Liver (tissue), 9 donors: ENCODE measurements around the gene DZIP3. TPM values are rescaled to one million over a fixed set of nuclear protein-coding genes. Genes with fewer than 3 reads are reported as not detected.

Source experiments
- DNase-seq: peaks from one replicate; pipeline ENCODE4 v3.0.0-alpha.2; 2017; ENCODE audit warnings: low spot score
- H3K27ac ChIP-seq, 2 donors: one replicate each; pipeline ENCODE4 v1.7.0; 2013; ENCODE audit warnings: inconsistent platforms in 2 of 2, low read length in 2 of 2, control low read depth in 1 of 2, low read depth in 1 of 2, mild to moderate bottlenecking in 1 of 2
- H3K27me3 ChIP-seq, 4 donors: one replicate each; pipeline versions ENCODE4 v1.6.1 to v1.7.0; 2013; ENCODE audit warnings: low read length in 3 of 4, inconsistent platforms in 1 of 4, mild to moderate bottlenecking in 1 of 4, moderate library complexity in 1 of 4; ENCODE audit not compliant: control insufficient read depth in 4 of 4, insufficient read depth in 4 of 4
- H3K36me3 ChIP-seq, 4 donors: one replicate each; pipeline versions ENCODE4 v1.6.1 to v1.7.0; 2013; ENCODE audit warnings: low read length in 3 of 4, mild to moderate bottlenecking in 3 of 4, low read depth in 1 of 4, moderate library complexity in 1 of 4; ENCODE audit not compliant: control insufficient read depth in 4 of 4, insufficient read depth in 3 of 4
- H3K4me1 ChIP-seq, 4 donors: one replicate each; pipeline versions ENCODE4 v1.6.1 to v1.7.0; 2013; ENCODE audit warnings: low read length in 3 of 4, mild to moderate bottlenecking in 3 of 4, moderate library complexity in 1 of 4; ENCODE audit not compliant: control insufficient read depth in 4 of 4, insufficient read depth in 4 of 4
- H3K4me3 ChIP-seq, 3 donors: one replicate each; pipeline versions ENCODE4 v1.6.1 to v1.7.0; 2013; ENCODE audit warnings: low read length in 3 of 3, control low read depth in 1 of 3, low read depth in 1 of 3, mild to moderate bottlenecking in 1 of 3
- H3K9ac ChIP-seq, 2 donors: one replicate each; pipeline ENCODE4 v1.7.0; 2013; ENCODE audit warnings: low read length in 2 of 2, mild to moderate bottlenecking in 2 of 2, moderate library complexity in 2 of 2, control low read depth in 1 of 2, low read depth in 1 of 2
- H3K9me3 ChIP-seq, 4 donors: one replicate each; pipeline versions ENCODE4 v1.6.1 to v1.7.0; 2013; ENCODE audit warnings: low read length in 3 of 4; ENCODE audit not compliant: control insufficient read depth in 4 of 4
- EGR1 ChIP-seq, 2 donors: IDR thresholded peaks; 2 replicates each; pipeline ENCODE4 v1.6.1; 2016 to 2018; ENCODE audit warnings: antibody characterized with exemption in 2 of 2, low read depth in 2 of 2
- FOXA1 ChIP-seq: IDR thresholded peaks from 2 replicates; pipeline ENCODE4 v1.6.1; 2016; ENCODE audit warnings: antibody characterized with exemption
- FOXA2 ChIP-seq: IDR thresholded peaks from 2 replicates; pipeline ENCODE4 v1.6.1; 2016; ENCODE audit warnings: antibody characterized with exemption
- GABPA ChIP-seq, 2 donors: IDR thresholded peaks in 1 of 2; conservative IDR thresholded peaks in 1 of 2; 2 replicates each; pipeline ENCODE4 v1.6.1; 2016; ENCODE audit warnings: antibody characterized with exemption in 2 of 2, mild to moderate bottlenecking in 1 of 2, moderate library complexity in 1 of 2
- HNF4A ChIP-seq, 2 donors: conservative IDR thresholded peaks; 2 replicates each; pipeline ENCODE4 v1.6.1; 2016; ENCODE audit warnings: antibody characterized with exemption in 2 of 2, mild to moderate bottlenecking in 2 of 2
- HNF4G ChIP-seq: IDR thresholded peaks from 2 replicates; pipeline ENCODE4 v1.6.1; 2016; ENCODE audit warnings: antibody characterized with exemption
- JUND ChIP-seq, 2 donors: IDR thresholded peaks; 2 replicates each; pipeline ENCODE4 v1.6.1; 2016; ENCODE audit warnings: antibody characterized with exemption in 2 of 2
- MAX ChIP-seq: IDR thresholded peaks from 2 replicates; pipeline ENCODE4 v1.6.1; 2016; ENCODE audit warnings: antibody characterized with exemption
- NR2F2 ChIP-seq: IDR thresholded peaks from 2 replicates; pipeline ENCODE4 v1.6.1; 2016; ENCODE audit warnings: antibody characterized with exemption
- RAD21 ChIP-seq, 2 donors: IDR thresholded peaks; 2 replicates each; pipeline ENCODE4 v1.6.1; 2016; ENCODE audit warnings: antibody characterized with exemption in 2 of 2, mild to moderate bottlenecking in 2 of 2
- REST ChIP-seq: IDR thresholded peaks from 2 replicates; pipeline ENCODE4 v1.6.1; 2016; ENCODE audit warnings: antibody characterized with exemption, mild to moderate bottlenecking
- RXRA ChIP-seq, 2 donors: IDR thresholded peaks; 2 replicates each; pipeline ENCODE4 v1.6.1; 2017 to 2018; ENCODE audit warnings: antibody characterized with exemption in 2 of 2, mild to moderate bottlenecking in 1 of 2
- SP1 ChIP-seq: IDR thresholded peaks from 2 replicates; pipeline ENCODE4 v1.6.1; 2018; ENCODE audit warnings: antibody characterized with exemption, mild to moderate bottlenecking
- TAF1 ChIP-seq: conservative IDR thresholded peaks from 2 replicates; pipeline ENCODE4 v1.6.1; 2016; ENCODE audit warnings: antibody characterized with exemption, mild to moderate bottlenecking
- YY1 ChIP-seq: IDR thresholded peaks from 2 replicates; pipeline ENCODE4 v1.6.1; 2016; ENCODE audit warnings: antibody characterized with exemption, mild to moderate bottlenecking
- WGBS: extraction: QIAGEN DNeasy Blood & Tissue Kit; methylation state at CpG from one replicate; pipeline ENCODE4 v1.1.7; 2013; 5-methylcytosine and 5-hydroxymethylcytosine counted together
- polyA plus RNA-seq, 2 donors: library from polyadenylated mRNA; stranded (reverse) in 1 of 2; unstranded in 1 of 2; fragments of 200-250 nt in 1 of 2; fragments of >200 nt in 1 of 2; fragmentation: Nextera tagmentation in 1 of 2; extraction: Ambion mirVana in 1 of 2; gene quantifications; one replicate each; pipeline versions ENCODE4 v1.2.1 to v1.2.3, GENCODE V29; 2013 to 2015
- total RNA-seq, 2 donors: library from RNA; depleted of rRNA; stranded (reverse); fragments of >200 nt; gene quantifications; one replicate each; pipeline ENCODE4 v1.2.3, GENCODE V29; 2014
- TF ChIP-seq, protein P1 (sequence below): IDR thresholded peaks from 2 replicates; pipeline ENCODE4 v1.6.1; 2016; ENCODE audit warnings: antibody characterized with exemption
- TF ChIP-seq, protein P2 (sequence below): IDR thresholded peaks from 2 replicates; pipeline ENCODE4 v1.6.1; 2016; ENCODE audit warnings: antibody characterized with exemption
- donor health status: healthy.
- donor health status: healthy.
- donor health status: healthy.
- donor health status: healthy.
- donor health status: healthy.

DZIP3 gene
- total and polyA plus RNA-seq, 4 donors, result 1.0 to 13.9 (median 2.7) TPM

DNA sequence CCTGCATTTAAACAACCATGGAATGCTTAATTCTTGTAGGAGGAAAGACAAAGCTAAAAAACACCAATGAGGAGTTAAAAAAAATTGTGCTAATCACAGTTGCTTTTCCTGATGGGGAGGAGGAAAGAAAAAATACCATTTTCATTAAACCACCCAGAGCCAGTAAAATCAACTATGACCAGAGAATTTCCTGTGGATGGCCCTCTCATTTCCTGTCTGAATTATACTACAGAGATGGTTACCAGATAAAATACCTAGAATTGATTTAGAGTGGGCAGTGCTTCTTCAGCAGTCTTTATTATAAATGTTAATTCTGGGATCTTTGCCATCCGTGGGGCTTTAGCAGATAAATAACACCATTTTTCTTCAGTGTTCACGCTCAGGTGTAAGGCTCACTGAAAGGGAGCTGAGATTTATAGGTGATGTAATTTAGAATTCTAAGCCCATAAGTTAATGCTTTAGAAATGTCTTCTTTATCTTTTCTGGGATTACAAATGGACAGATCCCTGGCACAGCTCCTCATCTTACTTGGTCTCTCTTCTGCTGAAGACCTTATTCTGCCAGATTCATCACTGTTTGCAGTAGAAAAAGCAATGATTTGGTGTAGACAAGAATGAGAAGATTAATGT, 129.8 kb downstream of the DZIP3 start:
- no peak overlapping the region for H3K27ac ChIP-seq
- no peak for TF ChIP-seq SP1
- TF ChIP-seq JUND (IDR thresholded peaks at IDR 0.05), result no peak
- TF ChIP-seq NR2F2, result no peak
- TF ChIP-seq REST, result no peak
- TF ChIP-seq RXRA (IDR thresholded peaks at IDR 0.05), result no peak
- TF ChIP-seq FOXA2, result no peak
- TF ChIP-seq MAX, result no peak
- TF ChIP-seq YY1, result no peak
- TF ChIP-seq FOXA1, result no peak
- TF ChIP-seq, protein P1, sequence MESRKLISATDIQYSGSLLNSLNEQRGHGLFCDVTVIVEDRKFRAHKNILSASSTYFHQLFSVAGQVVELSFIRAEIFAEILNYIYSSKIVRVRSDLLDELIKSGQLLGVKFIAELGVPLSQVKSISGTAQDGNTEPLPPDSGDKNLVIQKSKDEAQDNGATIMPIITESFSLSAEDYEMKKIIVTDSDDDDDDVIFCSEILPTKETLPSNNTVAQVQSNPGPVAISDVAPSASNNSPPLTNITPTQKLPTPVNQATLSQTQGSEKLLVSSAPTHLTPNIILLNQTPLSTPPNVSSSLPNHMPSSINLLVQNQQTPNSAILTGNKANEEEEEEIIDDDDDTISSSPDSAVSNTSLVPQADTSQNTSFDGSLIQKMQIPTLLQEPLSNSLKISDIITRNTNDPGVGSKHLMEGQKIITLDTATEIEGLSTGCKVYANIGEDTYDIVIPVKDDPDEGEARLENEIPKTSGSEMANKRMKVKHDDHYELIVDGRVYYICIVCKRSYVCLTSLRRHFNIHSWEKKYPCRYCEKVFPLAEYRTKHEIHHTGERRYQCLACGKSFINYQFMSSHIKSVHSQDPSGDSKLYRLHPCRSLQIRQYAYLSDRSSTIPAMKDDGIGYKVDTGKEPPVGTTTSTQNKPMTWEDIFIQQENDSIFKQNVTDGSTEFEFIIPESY, result no peak
- TF ChIP-seq RAD21 (IDR thresholded peaks at IDR 0.05), result no peak
- TF ChIP-seq HNF4G, result no peak
- TF ChIP-seq, protein P2, sequence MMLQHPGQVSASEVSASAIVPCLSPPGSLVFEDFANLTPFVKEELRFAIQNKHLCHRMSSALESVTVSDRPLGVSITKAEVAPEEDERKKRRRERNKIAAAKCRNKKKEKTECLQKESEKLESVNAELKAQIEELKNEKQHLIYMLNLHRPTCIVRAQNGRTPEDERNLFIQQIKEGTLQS, result no peak
- TF ChIP-seq HNF4A (conservative IDR thresholded peaks at IDR 0.05), result no peak
- TF ChIP-seq GABPA (IDR thresholded peaks at IDR 0.05 in 1 of 2, conservative IDR thresholded peaks at IDR 0.05 in 1 of 2), result no peak
- TF ChIP-seq EGR1 (IDR thresholded peaks at IDR 0.05; ENCODE audit: low read depth in 2 of 2), result no peak
- no peak for TF ChIP-seq TAF1
- 72% methylated on average over 2 of the region's 2 CpGs for WGBS
- H3K4me3 ChIP-seq, result no peak overlapping the region
- H3K4me1 ChIP-seq, result no peaks in the 10 kb centered on the region
- no peaks in the 10 kb centered on the region for H3K9me3 ChIP-seq
- H3K27me3 ChIP-seq, result peaks cover 0 to 3% (median 0%) of the 10 kb centered on the region in 4 donors
- DNase-seq, result no peak
- no peak overlapping the region for H3K9ac ChIP-seq
- no peaks in the 10 kb centered on the region for H3K36me3 ChIP-seq

- Histone ChIP-seq H3K4me3 (no peak overlapping the region), H3K27me3 (no peaks in the 10 kb centered on the region), H3K9me3 (no peaks in the 10 kb centered on the region), H3K27ac (no peak overlapping the region), H3K4me1 (no peaks in the 10 kb centered on the region), H3K36me3 (no peaks in the 10 kb centered on the region), H3K9ac (no peak overlapping the region)
- 56% methylated on average over 1 of the region's 1 CpG for WGBS
- TF ChIP-seq JUND (IDR thresholded peaks at IDR 0.05) (no peak), REST (no peak), NR2F2 (no peak)
- no peak for DNase-seq
Observed at GRCh38 chr3:108722724-108723123, 133.2 kb downstream of the DZIP3 start.
